Astrocyte (in vitro differentiated cells and primary cell): ENCODE data around the gene SOX18.

ENCODE experiments used
- CTCF ChIP-seq: IDR thresholded peaks from 2 replicates; pipeline ENCODE4 v1.5.1; 2011; ENCODE audit warnings: low read depth, mild to moderate bottlenecking, inconsistent platforms, low read length, moderate library complexity; ENCODE audit not compliant: insufficient read depth
- EZH2 ChIP-seq: IDR thresholded peaks from 2 replicates; pipeline ENCODE4 v1.6.1; 2012; ENCODE audit warnings: mild to moderate bottlenecking, low read length, inconsistent platforms; ENCODE audit not compliant: insufficient read depth

GRCh38 chr20:64010711-64011237 is 38.7 kb downstream of the SOX18 start:
- TF ChIP-seq EZH2 (no peak), CTCF (no peak)
